Activated naive CD4-positive, alpha-beta T cell treated with anti-CD3 and anti-CD28 coated beads, Interleukin-2, amount 50 U/mL, for 24 hours (primary cell): ENCODE measurements around the gene GABARAPL2.
"Not testable (repeated sequence)": the region's sequence is repeated elsewhere in the genome, so short reads cannot be mapped to it uniquely, and the experiment has no call there.

Source experiments
- H3K27ac Mint-ChIP-seq: one replicate; pipeline ENCODE4 v1.8.0; 2021; ENCODE audit warnings: mild to moderate bottlenecking, mixed read lengths
- H3K27me3 Mint-ChIP-seq: one replicate; pipeline ENCODE4 v1.8.0; 2021; ENCODE audit warnings: mixed read lengths
- H3K36me3 Mint-ChIP-seq: one replicate; pipeline ENCODE4 v1.8.0; 2021; ENCODE audit warnings: mixed read lengths
- H3K4me1 Mint-ChIP-seq: one replicate; pipeline ENCODE4 v1.8.0; 2021; ENCODE audit warnings: mixed read lengths
- H3K4me3 Mint-ChIP-seq: one replicate; pipeline ENCODE4 v1.8.0; 2021; ENCODE audit warnings: mild to moderate bottlenecking, mixed read lengths
- H3K9me3 Mint-ChIP-seq: one replicate; pipeline ENCODE4 v1.8.0; 2021; ENCODE audit warnings: mixed read lengths

Gene GABARAPL2

GRCh38 chr16:75542462-75542861 lies 23.7 kb upstream of the GABARAPL2 start:
- not testable (repeated sequence) for H3K4me1 Mint-ChIP-seq, H3K27me3 Mint-ChIP-seq, H3K4me3 Mint-ChIP-seq, H3K36me3 Mint-ChIP-seq, H3K9me3 Mint-ChIP-seq, H3K27ac Mint-ChIP-seq

- H3K27ac Mint-ChIP-seq, H3K4me3 Mint-ChIP-seq, H3K27me3 Mint-ChIP-seq, H3K4me1 Mint-ChIP-seq, H3K36me3 Mint-ChIP-seq, H3K9me3 Mint-ChIP-seq: not testable (repeated sequence)
Observed at GRCh38 chr16:75545879-75546278, 20.3 kb upstream of the GABARAPL2 start.

- no peak overlapping the region for H3K4me3 Mint-ChIP-seq
- no peaks in the 10 kb centered on the region for H3K4me1 Mint-ChIP-seq
- H3K27ac Mint-ChIP-seq = no peak overlapping the region
- H3K27me3 Mint-ChIP-seq = no peaks in the 10 kb centered on the region
- H3K9me3 Mint-ChIP-seq = no peaks in the 10 kb centered on the region
- peaks cover 3% of the 10 kb centered on the region for H3K36me3 Mint-ChIP-seq
Observed at GRCh38 chr16:75546293-75546692, 19.9 kb upstream of the GABARAPL2 start.

GRCh38 chr16:75548456-75548855 lies 17.7 kb upstream of the GABARAPL2 start:
- H3K27ac Mint-ChIP-seq, H3K4me3 Mint-ChIP-seq: not testable (repeated sequence)

GRCh38 chr16:75550211-75550662 lies 15.9 kb upstream of the GABARAPL2 start:
- Mint-ChIP-seq H3K27me3 (no peaks in the 10 kb centered on the region), H3K4me1 (peaks cover under 1% of the 10 kb centered on the region), H3K9me3 (no peaks in the 10 kb centered on the region), H3K27ac (no peak overlapping the region), H3K4me3 (no peak overlapping the region), H3K36me3 (no peaks in the 10 kb centered on the region)

More at GRCh38 chr16:75548456-75548855, 17.7 kb upstream of the GABARAPL2 start:
- not testable (repeated sequence) for H3K36me3 Mint-ChIP-seq, H3K27me3 Mint-ChIP-seq, H3K9me3 Mint-ChIP-seq, H3K4me1 Mint-ChIP-seq

- no peaks in the 10 kb centered on the region for H3K9me3 Mint-ChIP-seq
- peaks cover 7% of the 10 kb centered on the region for H3K4me1 Mint-ChIP-seq
- H3K27me3 Mint-ChIP-seq = no peaks in the 10 kb centered on the region
- H3K36me3 Mint-ChIP-seq = no peaks in the 10 kb centered on the region
- H3K4me3 Mint-ChIP-seq = no peak overlapping the region
- no peak overlapping the region for H3K27ac Mint-ChIP-seq
Observed at GRCh38 chr16:75552951-75553350, 13.2 kb upstream of the GABARAPL2 start.

GRCh38 chr16:75555213-75555706 lies 10.9 kb upstream of the GABARAPL2 start:
- H3K27me3 Mint-ChIP-seq = no peaks in the 10 kb centered on the region
- peak overlapping the region; percentile 94 for H3K4me3 Mint-ChIP-seq
- H3K4me1 Mint-ChIP-seq = peaks cover 7% of the 10 kb centered on the region
- no peak overlapping the region for H3K27ac Mint-ChIP-seq
- no peaks in the 10 kb centered on the region for H3K9me3 Mint-ChIP-seq
- H3K36me3 Mint-ChIP-seq = no peaks in the 10 kb centered on the region

- no peaks in the 10 kb centered on the region for H3K27me3 Mint-ChIP-seq
- no peaks in the 10 kb centered on the region for H3K36me3 Mint-ChIP-seq
Observed at GRCh38 chr16:75555707-75556430, 10.3 kb upstream of the GABARAPL2 start, which contains the start of gene TMEM231. Gene TMEM231 (minus strand): TSS chr16:75556252. CDS start chr16:75556209, 43 bp downstream.

GRCh38 chr16:75556431-75556950 lies 9.7 kb upstream of the GABARAPL2 start:
- Mint-ChIP-seq H3K27ac (peak overlapping the region; percentile 76), H3K4me3 (peak overlapping the region; percentile 94), H3K9me3 (no peaks in the 10 kb centered on the region), H3K4me1 (peaks cover 7% of the 10 kb centered on the region), H3K36me3 (no peaks in the 10 kb centered on the region), H3K27me3 (no peaks in the 10 kb centered on the region)

More at GRCh38 chr16:75555707-75556430, 10.3 kb upstream of the GABARAPL2 start, which contains the start of gene TMEM231:
- Mint-ChIP-seq H3K9me3 (no peaks in the 10 kb centered on the region), H3K4me3 (peak within 1 kb of the TSS; percentile 94), H3K27ac (peak within 1 kb of the TSS; percentile 76), H3K4me1 (peaks cover 7% of the 10 kb centered on the region)

GRCh38 chr16:75558846-75559401 lies 7.3 kb upstream of the GABARAPL2 start:
- no peaks in the 10 kb centered on the region for H3K27me3 Mint-ChIP-seq
- H3K27ac Mint-ChIP-seq = no peak overlapping the region
- no peaks in the 10 kb centered on the region for H3K36me3 Mint-ChIP-seq
- H3K9me3 Mint-ChIP-seq = no peaks in the 10 kb centered on the region
- peaks cover 7% of the 10 kb centered on the region for H3K4me1 Mint-ChIP-seq
- H3K4me3 Mint-ChIP-seq = no peak overlapping the region

GRCh38 chr16:75559564-75560372 lies 6.4 kb upstream of the GABARAPL2 start:
- H3K27me3 Mint-ChIP-seq = peaks cover 3% of the 10 kb centered on the region

GRCh38 chr16:75565640-75566039 lies 539 bp upstream of the GABARAPL2 start:
- H3K27ac Mint-ChIP-seq = peak overlapping the region; percentile 68
- peaks cover 47% of the 10 kb centered on the region for H3K4me1 Mint-ChIP-seq
- peaks cover 3% of the 10 kb centered on the region for H3K27me3 Mint-ChIP-seq

More at GRCh38 chr16:75559564-75560372, 6.4 kb upstream of the GABARAPL2 start:
- Mint-ChIP-seq H3K9me3 (no peaks in the 10 kb centered on the region), H3K4me1 (peaks cover 10% of the 10 kb centered on the region), H3K27ac (no peak overlapping the region), H3K4me3 (no peak overlapping the region), H3K36me3 (no peaks in the 10 kb centered on the region)

GRCh38 chr16:75566758-75567255 lies 628 bp downstream of the GABARAPL2 start:
- Mint-ChIP-seq H3K27me3 (peaks cover 3% of the 10 kb centered on the region), H3K27ac (peak overlapping the region; percentile 35), H3K4me3 (peak overlapping the region; percentile 95), H3K9me3 (no peaks in the 10 kb centered on the region), H3K4me1 (peaks cover 52% of the 10 kb centered on the region), H3K36me3 (no peaks in the 10 kb centered on the region)

More at GRCh38 chr16:75565640-75566039, 539 bp upstream of the GABARAPL2 start:
- peak overlapping the region; percentile 95 for H3K4me3 Mint-ChIP-seq
- H3K9me3 Mint-ChIP-seq = no peaks in the 10 kb centered on the region
- H3K36me3 Mint-ChIP-seq = no peaks in the 10 kb centered on the region

GRCh38 chr16:75567911-75568310 lies 1.7 kb downstream of the GABARAPL2 start:
- Mint-ChIP-seq H3K4me3 (peak overlapping the region; percentile 95), H3K27ac (no peak overlapping the region), H3K36me3 (peaks cover 1% of the 10 kb centered on the region), H3K9me3 (no peaks in the 10 kb centered on the region), H3K27me3 (peaks cover 3% of the 10 kb centered on the region), H3K4me1 (peaks cover 60% of the 10 kb centered on the region)

- H3K4me1 Mint-ChIP-seq = peaks cover 65% of the 10 kb centered on the region
- no peaks in the 10 kb centered on the region for H3K27me3 Mint-ChIP-seq
- no peak overlapping the region for H3K27ac Mint-ChIP-seq
- H3K4me3 Mint-ChIP-seq = no peak overlapping the region
- H3K9me3 Mint-ChIP-seq = no peaks in the 10 kb centered on the region
- H3K36me3 Mint-ChIP-seq = peaks cover 5% of the 10 kb centered on the region
Observed at GRCh38 chr16:75570396-75571065, 4.4 kb downstream of the GABARAPL2 start.
